Hematopoietic multipotent progenitor cell treated with erythropoietin and hydrocortisone succinate and interleukin-3 and kit ligand, for 17 days (in vitro differentiated cells): Measurements from ENCODE around the gene CYB5R3.
A peak's percentile ranks its signal among the peaks of the same experiment; 100 is the strongest.
"Not testable (repeated sequence)": the region's sequence is repeated elsewhere in the genome, so short reads cannot be mapped to it uniquely, and the experiment has no call there.

Experiments
- DNase-seq: peaks from one replicate; pipeline ENCODE4 v3.0.0-alpha.2; 2015; ENCODE audit warnings: low spot score

The CYB5R3 gene

DNA sequence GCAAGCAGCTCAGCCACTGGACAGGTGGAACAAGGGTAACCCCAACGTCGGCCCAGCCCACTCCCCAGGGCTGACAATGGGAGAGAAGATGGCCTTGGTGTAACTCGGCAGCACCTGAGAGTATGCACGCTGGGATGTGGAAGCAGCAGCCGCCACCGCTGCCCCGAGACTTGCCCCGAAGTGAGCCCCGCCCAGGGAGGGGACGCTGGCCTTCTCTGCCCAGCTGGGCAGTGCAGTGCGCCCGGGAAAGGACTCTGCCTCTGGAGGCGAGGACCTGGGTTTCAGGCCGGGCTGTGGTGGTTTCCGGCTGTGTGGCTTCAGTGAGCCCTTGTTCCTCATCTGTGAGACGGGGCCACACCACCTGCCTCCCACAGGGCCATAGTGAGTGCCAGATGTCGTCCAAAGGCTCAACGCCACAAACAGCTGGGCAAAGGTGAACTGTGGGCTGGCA is 25.9 kb downstream of the CYB5R3 start:
- DNase-seq = no peak

- DNase-seq = no peak
These were observed 27.0 kb downstream of the CYB5R3 start for GRCh38 chr22:42622061-42622710.

- peak; percentile 72 for DNase-seq
These were observed 27.6 kb downstream of the CYB5R3 start for GRCh38 chr22:42621505-42622002.

DNA sequence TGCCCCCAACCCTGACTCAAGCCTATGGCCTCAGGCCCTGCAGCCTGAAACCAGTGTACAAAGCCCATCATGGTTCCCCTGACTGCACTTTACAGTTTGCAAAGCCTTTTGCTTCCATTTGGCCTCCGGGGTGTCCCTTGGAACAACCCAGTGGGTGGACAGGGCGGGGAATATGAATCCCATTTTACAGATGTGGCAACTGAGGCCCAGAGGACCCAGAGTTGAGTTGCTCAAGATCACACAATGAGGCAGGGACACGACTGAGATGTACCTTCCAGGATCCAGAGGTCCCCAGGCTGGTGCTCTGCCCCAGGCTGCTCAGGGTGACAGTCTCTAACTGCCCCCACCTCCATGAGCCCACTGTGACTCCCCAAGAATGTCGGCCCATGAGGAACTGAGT is 29.1 kb downstream of the CYB5R3 start:
- no peak for DNase-seq

GRCh38 chr22:42619261-42620063 is 29.7 kb downstream of the CYB5R3 start:
- no peak for DNase-seq

DNA sequence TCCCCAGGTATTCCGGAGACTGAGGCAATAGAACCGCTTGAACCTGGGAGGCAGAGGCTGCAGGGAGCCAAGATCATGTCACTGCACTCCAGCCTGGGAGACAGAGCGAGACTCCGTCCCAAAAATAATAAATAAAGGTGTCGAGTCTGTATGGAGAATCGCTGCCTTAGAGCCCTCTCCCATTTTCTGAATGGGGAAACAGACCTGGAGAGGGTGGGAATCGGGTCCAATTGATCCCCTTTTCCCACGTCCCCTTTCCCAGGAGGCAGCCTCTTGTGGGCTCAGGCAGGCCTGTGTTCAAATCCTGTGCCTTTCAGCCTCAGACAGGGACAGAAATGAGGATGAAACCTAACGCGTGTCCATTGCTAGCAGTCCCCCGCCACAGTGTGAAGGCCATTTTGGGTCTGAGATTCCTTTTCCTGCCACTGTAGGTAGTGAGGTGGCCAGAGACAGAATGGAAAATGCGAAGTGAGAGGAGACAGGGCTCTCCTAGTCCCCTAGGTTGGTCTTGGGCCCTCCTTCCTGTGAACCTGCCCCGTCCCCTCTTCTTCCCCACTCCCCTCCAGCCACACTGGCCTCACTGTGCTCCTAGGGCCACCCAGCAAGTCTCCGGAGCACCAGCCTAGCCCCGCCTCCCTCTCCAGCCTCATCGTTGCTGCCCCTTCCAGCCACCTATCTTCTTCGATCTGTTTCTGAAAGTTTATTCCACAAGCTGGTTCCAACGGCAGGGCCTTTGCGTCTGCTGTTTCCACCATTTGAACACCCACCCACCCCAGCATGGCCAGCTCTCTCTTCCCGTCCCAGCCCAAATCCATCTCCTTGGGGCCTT is 31.8 kb downstream of the CYB5R3 start:
- DNase-seq = no peak

DNA sequence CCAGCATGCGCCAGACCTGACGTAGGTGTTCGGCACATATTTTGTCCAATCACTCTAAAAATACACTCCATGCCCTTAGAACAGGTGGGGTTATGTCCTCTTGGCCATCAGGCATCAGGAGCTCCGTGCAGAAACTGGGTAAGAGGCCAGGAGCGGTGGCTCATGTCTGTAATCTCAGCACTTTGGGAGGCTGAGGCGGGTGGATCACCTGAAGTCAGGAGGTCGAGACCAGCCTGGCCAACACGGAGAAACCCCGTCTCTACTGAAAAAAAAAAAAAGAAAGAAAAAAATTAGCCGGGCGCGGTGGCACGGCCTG is 33.4 kb downstream of the CYB5R3 start:
- not testable (repeated sequence) for DNase-seq

DNA sequence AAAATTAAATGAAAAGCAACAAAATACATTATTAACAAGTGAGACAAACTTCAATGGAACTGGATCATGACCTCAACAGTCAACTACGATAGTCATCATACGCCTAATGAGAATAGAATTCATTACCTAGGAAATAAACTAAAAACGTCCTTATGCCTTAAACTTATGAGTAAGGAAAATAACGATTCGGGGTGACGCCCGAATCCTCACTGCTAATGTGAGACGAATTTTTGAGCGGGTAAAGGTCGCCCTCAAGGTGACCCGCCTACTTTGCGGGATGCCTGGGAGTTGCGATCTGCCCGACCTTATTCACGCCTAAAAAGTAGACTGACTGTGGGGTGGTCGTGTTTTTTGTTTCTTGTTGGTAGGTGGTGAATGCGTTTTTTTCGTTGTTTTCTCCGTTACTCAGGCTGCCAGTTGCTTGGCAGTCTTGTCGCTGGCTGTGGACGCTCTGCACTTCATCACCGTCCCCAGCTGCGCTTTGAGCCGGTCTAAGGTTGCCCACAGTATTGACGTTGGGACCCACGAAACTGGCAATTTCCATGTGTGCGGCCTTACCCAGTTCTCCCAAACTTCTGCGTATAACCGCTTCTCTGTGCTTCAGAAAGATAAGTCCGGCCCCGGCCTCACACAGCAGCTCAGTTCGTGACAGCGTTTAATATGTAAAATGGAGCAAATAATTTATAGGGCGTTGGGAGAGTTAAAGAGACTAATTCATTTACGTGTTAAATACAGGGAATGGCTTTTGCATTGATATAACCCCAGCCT is 33.9 kb downstream of the CYB5R3 start:
- DNase-seq = no peak

DNA sequence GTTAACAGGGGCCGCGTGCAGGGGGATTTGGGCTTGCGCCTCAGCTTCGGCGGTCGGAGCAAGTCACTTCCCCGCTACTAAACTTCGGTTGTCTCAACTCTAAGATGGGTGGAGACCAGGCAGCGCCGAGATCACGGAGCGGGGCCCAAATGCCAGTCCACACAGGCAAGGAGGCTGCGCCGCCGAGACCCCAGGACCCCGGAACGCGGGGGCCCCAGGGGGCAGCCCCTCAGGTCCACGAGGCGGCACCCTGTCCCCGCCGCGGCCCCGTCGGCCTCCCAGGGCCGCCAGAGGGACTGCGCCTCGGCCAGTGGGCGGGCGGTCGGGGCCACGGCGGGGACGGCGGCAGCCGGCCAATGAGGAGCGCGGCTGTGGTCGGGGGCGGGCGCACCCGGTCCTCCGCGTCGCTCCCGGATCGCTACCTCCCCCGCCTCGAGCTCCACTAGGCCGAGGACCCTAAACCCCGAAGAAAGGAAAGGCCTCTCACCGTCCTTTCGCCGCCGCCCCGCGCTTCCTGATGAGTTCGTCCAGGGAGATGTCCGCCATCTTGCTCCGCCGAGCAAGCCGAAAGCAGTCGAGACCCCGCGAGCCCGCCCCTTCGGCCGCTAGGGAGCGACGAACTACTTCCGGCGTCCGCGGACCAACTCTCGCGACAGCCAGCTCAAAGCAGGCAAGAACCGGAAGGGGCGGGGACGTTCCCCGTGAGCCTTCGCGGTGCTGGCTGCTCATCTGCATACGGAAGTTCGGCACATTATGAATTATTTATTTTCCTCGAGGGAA is 34.7 kb downstream of the CYB5R3 start, which contains the start of gene POLDIP3:
TSS of gene POLDIP3 (minus strand) at position 572 of the 780 bp plus-strand sequence. CDS start at position 546, 26 bp downstream.
- DNase-seq = peak; percentile 99

DNA sequence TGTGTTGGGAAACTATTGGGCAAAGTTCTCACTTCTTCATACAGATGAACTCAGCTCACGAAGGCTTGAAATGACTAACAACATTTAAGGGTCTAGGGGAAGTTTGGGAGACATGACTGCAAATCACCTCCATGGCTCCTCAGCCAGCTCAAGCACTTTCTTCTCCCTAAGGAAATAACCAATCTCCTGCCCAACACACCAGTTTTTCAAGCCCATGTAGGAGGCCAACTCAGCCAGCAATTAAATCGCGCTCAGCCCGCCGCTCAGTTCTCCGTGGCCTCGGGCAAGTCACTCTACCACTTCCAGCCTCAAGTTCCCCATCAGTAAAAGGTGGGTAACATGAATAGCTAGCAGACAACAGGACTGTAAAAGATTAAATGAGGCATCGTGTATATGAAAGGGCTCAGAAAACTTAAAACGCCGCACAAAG is 35.3 kb downstream of the CYB5R3 start:
- DNase-seq = no peak

GRCh38 chr22:42612336-42612735 is 36.9 kb downstream of the CYB5R3 start:
- no peak for DNase-seq

GRCh38 chr22:42611051-42611450 is 38.1 kb downstream of the CYB5R3 start:
- DNase-seq = no peak

GRCh38 chr22:42610186-42610585 is 39.0 kb downstream of the CYB5R3 start:
- DNase-seq = no peak

GRCh38 chr22:42608823-42609361 is 40.3 kb downstream of the CYB5R3 start:
- no peak for DNase-seq

- DNase-seq = no peak
These were observed 40.9 kb downstream of the CYB5R3 start for GRCh38 chr22:42608136-42608822.

GRCh38 chr22:42607641-42608040 is 41.6 kb downstream of the CYB5R3 start:
- DNase-seq = not testable (repeated sequence)

GRCh38 chr22:42604403-42604802 is 44.8 kb downstream of the CYB5R3 start:
- no peak for DNase-seq

GRCh38 chr22:42603427-42603826 is 45.8 kb downstream of the CYB5R3 start:
- DNase-seq = no peak

- no peak for DNase-seq
These were observed 46.7 kb downstream of the CYB5R3 start for GRCh38 chr22:42602470-42602869.
